ENCODE measurements around the gene EIF2B2.
"Not testable (repeated sequence)": the region's sequence is repeated elsewhere in the genome, so short reads cannot be mapped to it uniquely, and the experiment has no call there.

The EIF2B2 gene

GRCh38 chr14:74995781-74996180 is 6.9 kb upstream of the EIF2B2 start:
- DNase-seq = not testable (repeated sequence)

GRCh38 chr14:75001261-75001660 is 1.5 kb upstream of the EIF2B2 start:
- DNase-seq = no peak

GRCh38 chr14:75001899-75002298 is 822 bp upstream of the EIF2B2 start:
- DNase-seq = no peak

- peak in 1 of 2 donors; percentile 6 for DNase-seq
Measured at GRCh38 chr14:75003250-75004027, 718 bp downstream of the EIF2B2 start.

GRCh38 chr14:75005357-75005756 is 2.6 kb downstream of the EIF2B2 start:
- no peak for DNase-seq

- DNase-seq = no peak
Measured at GRCh38 chr14:75009176-75009575, 6.5 kb downstream of the EIF2B2 start.

- no peak for DNase-seq
Measured at GRCh38 chr14:75010472-75011093, 7.9 kb downstream of the EIF2B2 start.

- DNase-seq = no peak
Measured at GRCh38 chr14:75011356-75011994, 8.8 kb downstream of the EIF2B2 start.

GRCh38 chr14:75013290-75013689 is 10.6 kb downstream of the EIF2B2 start:
- no peak for DNase-seq

- DNase-seq = no peak
Measured at GRCh38 chr14:75015496-75015895, 12.8 kb downstream of the EIF2B2 start.

- no peak for DNase-seq
Measured at GRCh38 chr14:75016815-75017214, 14.1 kb downstream of the EIF2B2 start.

- no peak for DNase-seq
Measured at GRCh38 chr14:75018694-75019093, 16.0 kb downstream of the EIF2B2 start.

- DNase-seq = peak in 1 of 2 donors; percentile 11
Measured at GRCh38 chr14:75022655-75023054, 19.9 kb downstream of the EIF2B2 start.

- DNase-seq = no peak
Measured at GRCh38 chr14:75023108-75023507, 20.4 kb downstream of the EIF2B2 start.

GRCh38 chr14:75025082-75025481 is 22.4 kb downstream of the EIF2B2 start:
- no peak for DNase-seq

GRCh38 chr14:75025876-75026275 is 23.2 kb downstream of the EIF2B2 start:
- no peak for DNase-seq

GRCh38 chr14:75030147-75030546 is 27.4 kb downstream of the EIF2B2 start:
- DNase-seq = no peak

GRCh38 chr14:75032939-75033338 is 30.2 kb downstream of the EIF2B2 start:
- DNase-seq = no peak

GRCh38 chr14:75040507-75040906 is 37.8 kb downstream of the EIF2B2 start:
- no peak for DNase-seq

GRCh38 chr14:75040959-75041358 is 38.2 kb downstream of the EIF2B2 start:
- DNase-seq = no peak

GRCh38 chr14:75041613-75042012 is 38.9 kb downstream of the EIF2B2 start:
- no peak for DNase-seq

- no peak for DNase-seq
Measured at GRCh38 chr14:75042035-75042434, 39.3 kb downstream of the EIF2B2 start.

- no peak for DNase-seq
Measured at GRCh38 chr14:75044322-75044721, 41.6 kb downstream of the EIF2B2 start.

- no peak for DNase-seq
Measured at GRCh38 chr14:75044752-75045151, 42.0 kb downstream of the EIF2B2 start.

All from CD4-positive, alpha-beta T cell treated with Interleukin-4 for 1 hour (primary cell).